GM21529 (cell line): ENCODE measurements around the gene PRAMEF13.
"Not testable (repeated sequence)": the region's sequence is repeated elsewhere in the genome, so short reads cannot be mapped to it uniquely, and the experiment has no call there.

Experiments used
- ATAC-seq: cut with Tn5 transposase; IDR thresholded peaks from one replicate; pipeline ENCODE4 v1.9.1; 2021; ENCODE audit not compliant: unreplicated experiment

The PRAMEF13 gene

GRCh38 chr1:13171548-13171947 lies 29.7 kb downstream of the PRAMEF13 start, which contains the start of gene PRAMEF9:
PRAMEF9 (plus strand) TSS chr1:13171848; CDS start chr1:13175281, 3,433 bp downstream.
- ATAC-seq: not testable (repeated sequence)

DNA sequence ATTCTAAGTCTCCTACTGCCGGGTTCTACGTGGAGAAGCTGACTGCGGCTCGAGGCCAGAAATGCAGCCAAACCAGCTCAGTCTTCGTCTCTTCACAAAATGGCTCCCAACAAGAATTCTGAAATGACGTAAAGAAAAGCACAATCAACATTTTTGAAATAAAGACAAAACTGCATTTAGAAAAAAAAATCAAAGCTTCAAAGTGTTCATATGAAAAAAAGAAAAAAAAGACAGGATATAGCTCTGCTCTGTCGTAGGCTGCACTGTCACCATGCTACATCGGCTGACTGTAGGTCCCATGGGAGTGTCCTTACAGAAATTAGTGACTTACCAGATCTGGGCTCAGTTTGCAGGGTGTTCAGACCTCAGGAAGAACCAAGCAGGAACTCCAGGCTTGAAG lies 35.7 kb downstream of the PRAMEF13 start, which contains the start of gene HNRNPCL4:
HNRNPCL4 (minus strand) TSS at position 101 of the 400 bp plus-strand sequence. CDS start 164 bp downstream, outside the sequence.
- not testable (repeated sequence) for ATAC-seq

DNA sequence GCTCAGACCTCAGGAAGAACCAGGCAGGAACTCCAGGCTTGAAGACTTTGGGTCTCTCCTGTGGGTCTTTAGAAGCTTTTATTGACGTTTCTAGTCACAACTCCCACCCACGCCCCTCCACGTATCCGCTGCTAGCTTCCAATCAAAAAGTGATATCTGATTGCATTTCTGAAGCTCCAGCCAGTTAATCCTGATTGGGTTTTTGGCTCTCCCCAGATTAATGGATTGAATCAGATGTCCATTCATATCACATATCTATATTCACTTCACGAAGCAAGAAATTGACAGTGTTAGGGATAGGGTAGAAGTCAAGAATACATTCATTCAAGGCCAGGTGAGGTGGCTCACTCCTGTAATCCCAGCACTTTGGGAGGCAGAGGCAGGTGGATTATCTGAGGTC lies 45.3 kb downstream of the PRAMEF13 start, which contains the start of gene PRAMEF26:
PRAMEF26 (minus strand) TSS at position 101 of the 400 bp plus-strand sequence. CDS start 2,914 bp downstream, outside the sequence.
- not testable (repeated sequence) for ATAC-seq
